ENCODE data around the gene ARRDC4. TPM values are rescaled to one million over a fixed set of nuclear protein-coding genes. Genes with fewer than 3 reads are reported as not detected.

Gene ARRDC4
- total and polyA plus RNA-seq, 7 donors = 13.1 to 32.6 (median 25.2) TPM

DNA sequence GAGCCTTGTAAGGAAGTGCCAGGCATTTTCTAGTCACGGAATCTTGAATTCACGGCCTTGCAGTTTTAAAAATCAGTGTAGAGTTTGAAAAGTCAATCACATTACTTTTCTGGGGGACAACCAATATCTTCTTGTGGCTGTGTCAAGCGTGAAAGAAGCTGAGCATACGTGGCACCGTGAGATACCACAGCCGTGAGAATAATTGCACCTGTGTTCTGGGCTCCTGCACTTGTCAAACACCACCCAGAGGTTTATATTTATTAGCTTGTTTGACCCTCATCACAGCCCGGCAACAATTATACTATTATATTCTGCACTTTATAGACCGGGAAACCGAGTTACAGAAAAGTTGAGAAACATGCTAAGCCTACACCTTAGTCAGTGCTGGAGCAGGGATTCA is 45.2 kb downstream of the ARRDC4 start:
- no peak overlapping the region for H3K4me3 ChIP-seq
- intact Hi-C loops (cut with DNase I) = no loop called here

DNA sequence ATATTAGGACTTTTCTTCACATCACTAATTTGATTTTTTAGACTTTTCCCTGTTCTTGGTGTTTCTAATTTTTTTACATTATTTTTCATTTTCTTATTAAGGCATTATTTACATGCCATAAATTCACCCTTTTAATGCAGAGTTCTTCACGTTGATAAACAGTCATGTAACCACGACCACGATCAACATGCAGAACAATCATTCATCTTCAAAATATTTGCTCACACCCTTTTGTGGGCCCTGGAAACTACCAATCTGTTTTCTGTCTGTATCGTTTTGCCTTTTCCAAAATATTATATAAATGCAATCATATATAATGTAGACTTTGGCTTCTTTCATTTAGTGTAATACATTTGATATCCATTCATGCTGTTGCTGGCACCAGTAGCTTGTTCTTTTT is 48.7 kb downstream of the ARRDC4 start:
- Histone ChIP-seq H3K4me3 (no peak overlapping the region), H3K27ac (no peak overlapping the region), H3K9me3 (no peaks in the 10 kb centered on the region), H3K27me3 (ENCODE audit: insufficient read depth in 3 of 3, low read length in 2 of 3) (no peaks in the 10 kb centered on the region), H3K4me1 (no peaks in the 10 kb centered on the region), H3K36me3 (ENCODE audit: insufficient read depth in 1 of 2, low read depth in 1 of 2) (no peaks in the 10 kb centered on the region)
- 72 to 82% (median 77%) methylated on average over 4 of the region's 4 CpGs for WGBS, 3 donors
- intact Hi-C loops (cut with DNase I) = no loop called here
- ATAC-seq (no peak), DNase-seq (no peak)
- TF ChIP-seq, protein P1, sequence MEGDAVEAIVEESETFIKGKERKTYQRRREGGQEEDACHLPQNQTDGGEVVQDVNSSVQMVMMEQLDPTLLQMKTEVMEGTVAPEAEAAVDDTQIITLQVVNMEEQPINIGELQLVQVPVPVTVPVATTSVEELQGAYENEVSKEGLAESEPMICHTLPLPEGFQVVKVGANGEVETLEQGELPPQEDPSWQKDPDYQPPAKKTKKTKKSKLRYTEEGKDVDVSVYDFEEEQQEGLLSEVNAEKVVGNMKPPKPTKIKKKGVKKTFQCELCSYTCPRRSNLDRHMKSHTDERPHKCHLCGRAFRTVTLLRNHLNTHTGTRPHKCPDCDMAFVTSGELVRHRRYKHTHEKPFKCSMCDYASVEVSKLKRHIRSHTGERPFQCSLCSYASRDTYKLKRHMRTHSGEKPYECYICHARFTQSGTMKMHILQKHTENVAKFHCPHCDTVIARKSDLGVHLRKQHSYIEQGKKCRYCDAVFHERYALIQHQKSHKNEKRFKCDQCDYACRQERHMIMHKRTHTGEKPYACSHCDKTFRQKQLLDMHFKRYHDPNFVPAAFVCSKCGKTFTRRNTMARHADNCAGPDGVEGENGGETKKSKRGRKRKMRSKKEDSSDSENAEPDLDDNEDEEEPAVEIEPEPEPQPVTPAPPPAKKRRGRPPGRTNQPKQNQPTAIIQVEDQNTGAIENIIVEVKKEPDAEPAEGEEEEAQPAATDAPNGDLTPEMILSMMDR (IDR thresholded peaks at IDR 0.05) = no peak

More for the DNA sequence above, 45.2 kb downstream of the ARRDC4 start:
- DNase-seq (no peak), ATAC-seq (no peak)
- Histone ChIP-seq H3K36me3 (ENCODE audit: insufficient read depth in 1 of 2, low read depth in 1 of 2) (no peaks in the 10 kb centered on the region), H3K9me3 (no peaks in the 10 kb centered on the region), H3K27ac (no peak overlapping the region), H3K4me1 (no peaks in the 10 kb centered on the region), H3K27me3 (ENCODE audit: insufficient read depth in 3 of 3, low read length in 2 of 3) (no peaks in the 10 kb centered on the region)
- TF ChIP-seq, protein P1 (IDR thresholded peaks at IDR 0.05) = no peak
- WGBS, 3 donors = 68 to 75% (median 72%) methylated on average over 9 of the region's 9 CpGs

DNA sequence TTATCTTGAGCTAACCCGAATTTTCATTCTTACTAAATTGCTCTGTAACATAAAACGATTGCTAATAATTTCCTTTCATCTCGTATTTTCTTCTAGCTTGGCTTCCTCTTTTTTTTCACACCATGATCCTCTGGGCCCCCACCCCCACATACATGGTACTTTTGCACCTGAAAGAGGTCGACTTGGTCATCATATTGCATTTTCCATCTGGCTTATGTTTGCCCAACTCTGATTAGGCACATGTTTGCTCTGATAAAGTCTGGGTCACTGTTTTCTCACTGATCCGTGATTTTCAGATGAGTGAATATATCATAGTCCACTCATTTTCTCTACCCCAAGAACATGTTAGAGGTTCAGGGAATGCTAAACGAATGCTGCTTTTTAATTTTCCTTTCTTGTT is 49.5 kb downstream of the ARRDC4 start:
- Histone ChIP-seq H3K4me1 (no peaks in the 10 kb centered on the region), H3K4me3 (no peak overlapping the region), H3K36me3 (ENCODE audit: insufficient read depth in 1 of 2, low read depth in 1 of 2) (no peaks in the 10 kb centered on the region), H3K9me3 (no peaks in the 10 kb centered on the region), H3K27ac (no peak overlapping the region), H3K27me3 (ENCODE audit: insufficient read depth in 3 of 3, low read length in 2 of 3) (no peaks in the 10 kb centered on the region)
- no peak for DNase-seq
- intact Hi-C loops (cut with DNase I) = no loop called here
- 64 to 79% (median 73%) methylated on average over 6 of the region's 6 CpGs for WGBS, 3 donors
- TF ChIP-seq, protein P1 (IDR thresholded peaks at IDR 0.05) = no peak
- ATAC-seq = no peak

DNA sequence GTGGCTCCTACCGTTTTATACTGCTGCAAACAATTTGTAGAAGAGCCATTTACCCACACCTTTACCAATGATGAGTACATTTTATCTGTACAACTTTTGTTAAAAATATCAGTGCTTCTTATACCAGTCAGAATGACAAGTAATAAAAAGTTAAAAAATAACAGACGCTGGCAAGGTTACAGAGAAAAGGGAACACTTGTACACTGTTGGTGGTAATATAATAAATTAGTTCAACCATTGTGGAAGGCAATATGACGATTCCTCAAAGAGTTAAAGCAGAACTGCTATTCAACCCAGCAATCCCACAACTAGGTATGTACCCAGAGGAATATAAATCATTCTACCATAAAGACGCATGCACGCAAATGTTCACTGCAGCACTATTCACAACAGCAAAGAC is 51.9 kb downstream of the ARRDC4 start:
- Histone ChIP-seq H3K4me3 (no peak overlapping the region), H3K27me3 (ENCODE audit: insufficient read depth in 3 of 3, low read length in 2 of 3) (no peaks in the 10 kb centered on the region), H3K27ac (no peak overlapping the region), H3K9me3 (no peaks in the 10 kb centered on the region), H3K36me3 (ENCODE audit: insufficient read depth in 1 of 2, low read depth in 1 of 2) (no peaks in the 10 kb centered on the region), H3K4me1 (no peaks in the 10 kb centered on the region)
- no peak for DNase-seq
- TF ChIP-seq, protein P1 (IDR thresholded peaks at IDR 0.05) = no peak
- ATAC-seq = no peak
- WGBS, 3 donors = 51 to 61% (median 58%) methylated on average over 5 of the region's 5 CpGs
- intact Hi-C loops (cut with DNase I) = no loop called here

DNA sequence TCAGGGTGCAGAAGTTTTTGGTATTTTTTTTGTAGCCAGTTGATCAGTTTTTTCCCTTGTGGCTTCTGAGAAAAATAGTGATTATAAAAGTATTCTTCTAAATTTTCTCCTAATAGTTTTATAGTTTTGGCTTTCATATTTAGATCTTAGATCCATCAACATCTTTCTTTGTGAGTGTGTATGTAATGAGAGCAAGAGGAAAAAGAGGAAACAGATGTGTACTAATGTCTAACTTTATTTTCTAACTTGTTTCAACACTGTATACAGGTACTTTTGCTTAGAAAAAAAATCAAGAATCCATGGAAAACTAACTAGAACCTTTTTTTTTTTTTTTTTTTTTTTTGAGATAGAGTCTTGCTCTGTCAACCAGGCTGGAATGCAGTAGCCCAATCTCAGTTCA is 53.1 kb downstream of the ARRDC4 start:
- Histone ChIP-seq H3K27me3 (ENCODE audit: insufficient read depth in 3 of 3, low read length in 2 of 3) (peaks cover 0 to 2% (median 0%) of the 10 kb centered on the region in 3 donors), H3K27ac (no peak overlapping the region), H3K4me1 (no peaks in the 10 kb centered on the region), H3K4me3 (no peak overlapping the region), H3K36me3 (ENCODE audit: insufficient read depth in 1 of 2, low read depth in 1 of 2) (no peaks in the 10 kb centered on the region), H3K9me3 (no peaks in the 10 kb centered on the region)
- DNase-seq (no peak), ATAC-seq (no peak)
- TF ChIP-seq, protein P1 (IDR thresholded peaks at IDR 0.05) = no peak
- intact Hi-C loops (cut with DNase I) = no loop called here
